Activated CD4-positive, CD25-positive, alpha-beta regulatory T cell (primary cell): ENCODE results near the gene MEGF6.

ENCODE experiments used
- DNase-seq, 4 experiments: peaks; one replicate each; lab custom pipeline; 2025; lab: John Stamatoyannopoulos, UW

The MEGF6 gene

DNA sequence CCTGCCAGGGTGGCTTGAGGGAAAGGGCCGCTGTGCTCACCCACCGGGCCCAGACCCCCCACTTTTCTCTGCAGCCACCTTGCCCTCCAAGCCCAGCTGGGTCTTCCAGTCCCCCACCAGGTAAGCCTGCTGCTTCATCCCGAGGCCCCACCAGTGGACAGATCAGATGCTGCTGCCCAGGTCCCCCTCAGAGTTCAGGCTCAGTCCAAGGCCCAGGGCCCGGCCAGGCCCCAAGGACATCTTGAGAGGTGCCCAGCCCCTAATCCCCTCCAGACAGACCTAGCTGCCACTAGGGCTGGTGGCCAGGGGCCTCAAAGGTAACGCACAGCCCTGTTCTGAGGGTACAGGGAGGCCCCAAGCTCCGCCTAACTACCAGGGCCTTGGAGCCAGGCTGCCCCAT, 58.6 kb downstream of the MEGF6 start:
- DNase-seq = no peak

- no peak for DNase-seq
Observed at GRCh38 chr1:3552176-3552575, 59.1 kb downstream of the MEGF6 start.

DNA sequence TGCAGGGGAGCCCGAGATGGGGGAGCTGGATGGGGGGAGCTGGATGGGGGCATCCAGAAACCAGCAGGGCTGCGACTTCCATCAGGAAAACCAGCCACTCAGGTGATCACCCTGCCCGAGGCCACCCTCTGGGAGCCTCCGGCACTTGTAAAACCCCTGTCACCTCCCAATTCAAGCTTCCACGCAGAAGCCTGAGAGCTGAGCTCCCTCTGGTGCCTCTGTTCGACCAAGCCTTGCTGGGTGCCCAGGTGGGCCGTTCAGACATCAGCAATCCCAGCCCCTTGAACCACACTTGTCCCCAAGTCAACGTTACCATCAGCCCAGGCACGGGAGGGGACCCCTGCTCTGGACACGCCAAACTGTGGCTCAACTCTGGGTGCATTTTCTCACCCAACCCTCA, 59.6 kb downstream of the MEGF6 start:
- DNase-seq = no peak

GRCh38 chr1:3551290-3551678, 60.0 kb downstream of the MEGF6 start:
- no peak for DNase-seq

DNA sequence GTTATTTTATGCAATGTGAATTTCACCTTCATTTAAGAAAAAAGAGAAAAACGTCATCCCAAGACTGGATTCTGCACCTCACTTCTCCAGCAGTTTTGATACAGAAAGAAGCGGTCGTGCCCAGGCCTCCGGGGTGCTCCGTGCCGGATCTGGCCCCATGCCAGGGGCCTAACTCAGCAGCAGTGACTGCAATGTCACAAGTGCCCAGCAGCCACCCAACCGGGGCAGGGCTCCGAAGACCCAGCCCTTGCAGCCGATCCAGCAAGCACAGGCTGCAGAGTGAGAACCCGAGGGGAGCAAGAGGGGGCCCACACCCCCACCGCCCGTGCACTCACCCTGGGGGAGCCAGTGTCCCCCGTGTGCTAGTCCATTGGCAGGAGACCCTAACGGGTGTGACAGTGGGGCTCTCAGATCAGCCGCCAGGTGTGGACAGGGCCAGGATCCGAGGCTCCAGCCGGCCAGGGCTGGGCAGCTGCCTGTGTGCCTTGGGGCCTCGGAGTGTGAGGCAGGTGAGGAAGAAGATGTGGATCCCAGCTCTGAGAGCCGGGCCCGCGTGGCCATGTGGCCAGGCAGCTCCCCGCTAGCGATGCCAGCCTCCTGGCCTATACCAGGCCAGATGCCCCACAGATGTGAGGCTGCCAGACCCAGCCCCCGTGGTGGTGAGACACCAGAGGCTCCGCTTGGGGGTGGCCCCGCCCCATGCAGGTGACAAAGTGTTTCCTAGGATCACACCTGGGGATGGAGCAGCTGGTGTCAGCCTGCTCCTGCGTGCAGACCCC, 60.6 kb downstream of the MEGF6 start:
- DNase-seq = no peak

- no peak for DNase-seq
Observed at GRCh38 chr1:3548895-3549294, 62.4 kb downstream of the MEGF6 start.

DNA sequence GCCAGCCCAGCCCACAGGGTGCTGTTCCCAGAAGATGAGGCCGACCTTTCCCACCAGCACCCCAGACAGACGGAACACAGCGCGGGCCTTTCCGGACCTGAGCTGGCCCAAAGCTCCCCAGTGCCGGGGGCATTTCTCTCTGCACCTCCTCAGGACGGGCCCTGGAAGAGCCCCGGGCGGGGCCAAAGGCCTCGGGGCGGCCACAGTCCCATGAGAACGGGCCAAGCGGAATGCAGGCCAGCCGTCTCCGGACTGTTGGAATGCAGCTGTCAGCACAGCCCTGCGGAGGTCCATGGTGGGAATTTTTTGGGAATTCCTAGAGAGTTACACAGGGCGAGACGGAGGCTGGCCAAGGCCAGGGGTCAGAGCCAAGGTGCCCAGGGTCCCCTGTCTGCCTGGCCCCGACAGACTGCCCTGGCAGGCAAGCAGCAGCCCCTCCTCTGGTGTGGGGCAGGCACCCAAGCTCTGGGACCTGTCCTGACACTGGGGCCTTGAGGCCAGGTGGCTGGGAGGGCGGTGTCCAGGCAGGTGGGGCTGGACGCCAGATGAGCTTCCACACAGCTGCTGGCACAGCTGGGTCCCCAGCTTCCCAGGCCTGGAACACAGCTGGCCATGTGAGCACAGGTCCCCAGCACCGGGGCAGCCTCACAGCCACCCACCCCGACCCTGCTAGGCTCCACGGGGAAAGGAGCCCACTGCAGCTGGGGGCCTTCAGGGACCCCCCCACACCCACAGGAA, 63.0 kb downstream of the MEGF6 start:
- no peak for DNase-seq

DNA sequence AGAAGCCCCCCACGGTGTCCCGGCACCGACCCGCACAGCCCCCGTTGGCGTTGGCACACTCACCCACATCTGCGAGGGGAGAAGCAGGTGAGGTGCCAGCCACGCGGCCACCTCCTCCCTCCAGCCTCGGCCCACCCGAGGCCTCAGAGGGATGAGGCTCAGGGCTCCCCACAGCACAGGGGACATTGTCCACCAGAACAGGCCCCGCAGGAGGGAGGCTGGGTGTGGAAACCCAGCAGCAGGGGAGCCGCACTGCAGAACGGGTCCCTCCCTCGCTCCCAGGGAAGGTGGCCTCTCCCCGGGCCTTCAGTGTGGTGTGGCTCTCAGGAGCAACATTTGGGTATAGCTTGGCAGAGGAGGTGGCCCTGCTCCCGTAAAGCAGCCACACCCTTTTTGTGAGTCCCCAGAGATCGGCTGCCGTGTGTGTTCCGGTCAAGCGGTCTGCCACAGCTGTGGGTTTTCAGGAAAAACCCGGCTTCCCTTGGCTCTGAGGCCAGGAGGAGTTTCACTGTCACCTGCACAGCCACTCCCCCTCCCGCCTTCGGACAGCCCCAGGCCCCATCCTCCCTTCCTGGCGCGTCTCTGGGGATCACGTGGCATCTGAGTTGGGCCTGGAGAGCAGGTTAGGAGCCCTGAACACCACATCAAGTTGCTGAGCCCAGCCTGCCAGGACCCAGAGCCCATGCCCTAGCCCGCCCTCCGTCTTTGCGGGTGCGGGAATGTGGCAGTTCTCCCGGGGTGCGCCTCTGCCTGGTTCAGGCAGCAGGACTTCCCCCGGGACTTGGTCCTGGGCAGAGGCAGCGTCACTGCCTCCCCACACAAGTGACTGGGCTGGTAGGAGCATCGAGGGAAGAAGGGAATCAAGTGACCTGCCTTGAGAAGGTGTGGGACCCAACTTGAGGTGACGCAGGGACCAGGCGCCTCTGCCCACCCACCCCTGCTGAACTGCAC, 64.0 kb downstream of the MEGF6 start:
- no peak for DNase-seq

DNA sequence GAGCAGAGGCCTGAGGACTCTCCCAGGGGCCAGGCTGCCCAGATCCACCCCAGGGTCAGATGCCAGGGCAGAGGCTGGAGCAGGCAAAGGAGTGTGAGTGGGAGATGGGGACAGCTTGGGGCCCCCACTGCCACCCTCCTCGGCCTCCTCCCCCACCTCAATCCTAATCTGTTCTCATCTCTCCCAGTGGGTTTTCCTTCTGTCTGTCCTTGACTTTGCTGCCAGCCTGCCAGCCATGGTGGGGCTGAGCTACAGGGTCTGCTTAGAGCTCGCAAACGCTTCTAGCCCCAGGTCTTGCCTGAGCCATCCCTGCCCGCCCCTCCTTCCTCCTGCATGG, 65.3 kb downstream of the MEGF6 start:
- DNase-seq = no peak

DNA sequence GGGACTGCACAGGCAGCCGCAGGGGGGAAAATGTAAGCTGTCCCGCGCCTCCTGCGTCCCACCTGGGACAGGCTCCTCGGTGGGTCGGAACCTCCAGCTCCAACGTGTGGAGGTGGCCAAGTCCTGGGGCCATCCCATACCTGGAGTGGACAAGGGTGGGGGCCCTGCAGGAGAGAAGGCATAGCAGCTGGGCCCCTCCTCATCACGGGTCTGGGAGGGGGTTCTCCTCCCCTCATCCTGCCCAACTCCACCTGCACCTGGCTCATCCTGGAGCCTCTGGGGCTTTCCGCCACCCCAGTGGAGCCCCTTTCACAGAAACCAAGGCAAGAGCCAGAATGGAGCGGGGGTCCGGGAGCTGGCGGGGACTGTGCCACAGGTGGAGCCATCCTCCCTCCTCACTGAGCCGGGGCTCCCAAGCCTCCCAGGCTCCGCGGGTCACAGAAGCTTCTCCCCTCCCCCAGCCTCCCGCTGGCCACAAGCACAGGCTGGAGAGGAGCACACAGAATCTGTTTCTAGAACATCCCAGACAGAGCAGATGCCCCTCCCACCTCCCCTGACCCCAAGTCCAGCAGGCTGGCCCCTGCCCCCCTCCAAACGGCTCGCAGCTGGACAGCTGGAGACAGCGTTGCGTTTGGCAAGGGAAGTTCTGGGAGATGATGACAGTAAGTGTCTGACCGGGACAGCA, 65.8 kb downstream of the MEGF6 start:
- DNase-seq = no peak

GRCh38 chr1:3544040-3544977, 67.0 kb downstream of the MEGF6 start:
- no peak for DNase-seq

GRCh38 chr1:3543076-3544039, 68.0 kb downstream of the MEGF6 start:
- DNase-seq = no peak

DNA sequence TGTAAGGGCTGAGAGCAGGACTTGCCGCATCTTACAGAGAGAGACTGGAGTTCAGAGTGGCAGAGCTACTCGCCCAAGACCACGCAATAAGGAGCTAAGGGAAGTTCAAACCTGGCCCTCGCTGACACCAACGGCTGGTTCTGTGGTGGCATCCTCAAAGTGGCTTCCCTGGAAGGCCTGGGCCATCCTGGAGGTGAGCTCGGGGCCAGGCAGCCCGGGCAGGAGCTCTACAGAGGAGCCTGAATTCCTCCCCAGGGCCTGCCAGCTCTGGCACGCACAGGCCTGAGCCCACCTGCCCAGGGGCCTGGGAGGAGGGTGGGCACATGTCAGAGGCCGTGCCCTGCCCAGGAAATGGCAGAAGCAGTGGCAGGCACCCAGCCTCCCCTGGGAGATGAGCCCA, 68.6 kb downstream of the MEGF6 start:
- no peak for DNase-seq

GRCh38 chr1:3541936-3542335, 69.4 kb downstream of the MEGF6 start:
- DNase-seq = no peak

DNA sequence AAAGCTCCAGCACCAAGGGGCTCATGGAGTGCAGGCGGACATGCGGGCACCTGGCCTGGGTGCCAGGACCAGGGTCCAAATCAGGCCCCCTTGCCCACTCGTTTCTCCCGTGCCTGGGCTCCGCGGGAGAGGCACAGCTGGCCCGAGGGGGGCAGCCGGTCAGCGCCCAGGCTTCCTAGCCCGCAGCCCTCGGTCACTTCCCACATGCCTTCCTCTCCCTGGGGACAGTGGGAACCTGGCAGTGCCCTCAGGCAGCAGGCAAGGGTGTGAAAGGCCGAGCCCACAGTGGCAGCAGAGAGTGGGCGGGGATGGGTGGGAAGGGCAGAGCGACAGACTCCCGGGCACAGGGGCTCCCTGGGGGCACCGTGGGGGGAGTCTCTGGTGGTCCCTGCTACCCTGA, 69.8 kb downstream of the MEGF6 start:
- DNase-seq = no peak

- DNase-seq = no peak
Observed at GRCh38 chr1:3540876-3541275, 70.4 kb downstream of the MEGF6 start.

DNA sequence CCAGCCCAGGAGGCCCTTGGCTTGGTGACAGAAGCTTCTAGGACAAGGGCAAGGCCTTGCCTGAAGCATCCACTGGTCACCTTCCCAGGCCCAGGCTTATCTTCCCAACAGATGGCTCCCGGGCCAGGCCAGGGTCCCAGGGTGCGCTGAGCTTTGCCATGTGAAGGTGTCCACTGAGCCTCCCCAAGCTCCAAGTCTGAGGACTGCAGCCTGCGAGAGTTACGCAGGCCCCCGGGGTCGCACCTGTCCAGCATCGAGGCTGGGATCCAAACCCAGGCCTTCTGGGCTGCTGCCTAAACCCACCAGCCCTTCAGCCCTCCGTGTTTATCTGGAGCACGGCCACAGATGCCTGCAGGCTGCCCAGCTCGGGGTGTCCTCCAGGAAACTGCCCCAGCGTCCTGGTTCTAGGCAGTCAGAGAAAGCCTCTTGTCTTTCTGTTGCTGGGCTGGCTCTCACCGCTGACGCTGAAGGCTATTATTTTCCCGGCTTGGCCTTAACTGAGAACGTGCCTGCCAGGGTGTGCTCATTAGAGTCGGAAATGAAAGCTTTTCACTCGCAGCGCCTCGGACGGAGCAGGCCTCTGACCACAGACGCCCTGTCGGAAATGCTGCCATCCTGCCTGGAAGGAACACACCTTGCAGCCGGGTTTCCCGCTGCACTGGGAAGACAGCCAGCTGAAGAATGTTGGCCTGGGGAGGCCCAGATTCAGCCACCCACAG, 71.4 kb downstream of the MEGF6 start:
- DNase-seq = no peak

DNA sequence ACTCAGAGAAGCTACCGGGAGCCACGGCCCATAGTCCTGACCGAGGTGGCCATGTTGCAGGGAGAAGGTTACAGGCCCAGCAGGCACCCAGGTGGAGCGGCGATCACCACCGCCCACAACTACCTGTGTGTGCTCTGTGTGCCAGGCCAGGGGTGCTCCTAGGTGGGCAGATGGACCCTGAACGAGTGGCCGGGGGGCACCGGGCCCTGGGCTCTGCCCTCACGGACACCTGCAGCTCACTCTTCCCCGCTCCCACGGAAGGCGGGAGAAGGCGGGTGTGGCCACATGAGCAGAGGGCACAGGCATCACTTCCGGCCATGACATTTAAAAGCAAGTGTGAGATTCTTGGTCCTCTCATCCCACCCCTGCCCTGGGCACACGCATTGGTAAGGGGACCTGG, 73.9 kb downstream of the MEGF6 start:
- DNase-seq = no peak
